HCT116 (cell line): Measurements from ENCODE around the gene OR2A1. TPM values are rescaled to one million over a fixed set of nuclear protein-coding genes. Genes with fewer than 3 reads are reported as not detected.
A peak's percentile ranks its signal among the peaks of the same experiment; 100 is the strongest.
"Not testable (repeated sequence)": the region's sequence is repeated elsewhere in the genome, so short reads cannot be mapped to it uniquely, and the experiment has no call there.

Source experiments
- ATAC-seq: fragments of 200-7000 bp; cut with Tn5 transposase; 2 replicates; pipeline ENCODE4 v1.9.1; 2020; ENCODE audit warnings: mild to moderate bottlenecking, moderate library complexity
- BruUV-seq: library from RNA; stranded (reverse); fragments of 400-500 nt; replicated peaks from 2 replicates; lab custom pipeline; 2021; lab: Mats Ljungman, UMichigan
- CTCF ChIA-PET: fragments of 300-600 bp; sonication (Branson Sonifier 250); formaldehyde crosslinking; loops from one replicate; lab custom pipeline; 2021; ENCODE audit warnings: antibody characterized with exemption; lab: Charles Lee
- POLR2A ChIA-PET: fragments of 300-600, 350-600 bp; sonication (Branson Sonifier 250); formaldehyde crosslinking; loops from one replicate; lab custom pipeline; 2021; ENCODE audit warnings: antibody characterized with exemption; lab: Charles Lee
- RAD21 ChIA-PET, 2 experiments: fragments of 300-600 bp; sonication (Branson Sonifier 250); formaldehyde crosslinking; loops; one replicate each; lab custom pipeline; 2023; ENCODE audit warnings: low total read pairs in 2 of 2; ENCODE audit not compliant: uncharacterized antibody in 2 of 2, unreplicated experiment in 2 of 2, low non-redundant PET in 1 of 2; lab: Charles Lee
- DNase-seq: peaks from one replicate; pipeline ENCODE4 v3.0.0-alpha.2; 2010; ENCODE audit warnings: low read depth, low spot score
- H2AFZ ChIP-seq: fragments of 200-600 bp; shearing (Covaris generic), sonication (generic); 2 replicates; pipeline ENCODE4 v1.6.1; 2017; ENCODE audit warnings: low read depth, mixed run types, mixed read lengths, antibody characterized with exemption, low read length; ENCODE audit not compliant: poor library complexity, severe bottlenecking
- H3K27ac ChIP-seq: 2 replicates; pipeline ENCODE4 v1.5.1; 2012; ENCODE audit warnings: low read depth, low read length
- H3K27me3 ChIP-seq: fragments of 200-600 bp; sonication (generic); 2 replicates; pipeline ENCODE4 v1.6.1; 2016; ENCODE audit warnings: mixed run types, low read length, mixed read lengths; ENCODE audit not compliant: insufficient read depth
- H3K36me3 ChIP-seq, 2 experiments: fragments of 200-500 bp in 1 of 2; fragments of 200-600 bp in 1 of 2; sonication (Bioruptor generic) in 1 of 2; sonication (generic) in 1 of 2; 2 replicates each; pipeline versions ENCODE4 v1.5.1 to v1.6.1; 2014 to 2016; ENCODE audit warnings: low read length in 2 of 2, inconsistent platforms in 1 of 2, mixed read lengths in 1 of 2, mixed run types in 1 of 2; ENCODE audit not compliant: insufficient read depth in 2 of 2, control insufficient read depth in 1 of 2
- H3K4me1 ChIP-seq, 2 experiments: fragments of 200-600 bp in 1 of 2; sonication (generic) in 1 of 2; 2 replicates each; pipeline versions ENCODE4 v1.5.1 to v1.6.1; 2012 to 2017; ENCODE audit warnings: low read length in 2 of 2, inconsistent platforms in 1 of 2, mild to moderate bottlenecking in 1 of 2, mixed read lengths in 1 of 2, mixed run types in 1 of 2, moderate library complexity in 1 of 2; ENCODE audit not compliant: insufficient read depth in 2 of 2, control insufficient read depth in 1 of 2
- H3K4me2 ChIP-seq: fragments of 200-600 bp; sonication (generic); 2 replicates; pipeline ENCODE4 v1.6.1; 2017; ENCODE audit warnings: mixed run types, low read length, mixed read lengths
- H3K4me3 ChIP-seq, 2 experiments: fragments of 200-600 bp in 1 of 2; sonication (generic) in 1 of 2; replicated peaks in 1 of 2; 2 replicates each; pipeline ENCODE4 v1.5.1; 2011 to 2016; ENCODE audit warnings: low read length in 2 of 2, control low read depth in 1 of 2, low read depth in 1 of 2, mild to moderate bottlenecking in 1 of 2, mixed read lengths in 1 of 2, mixed run types in 1 of 2
- H3K79me2 ChIP-seq: fragments of 200-600 bp; sonication (generic); 2 replicates; pipeline ENCODE4 v1.6.1; 2017; ENCODE audit warnings: mild to moderate bottlenecking, mixed run types, low read length, moderate library complexity, mixed read lengths; ENCODE audit not compliant: insufficient read depth
- H3K9ac ChIP-seq: fragments of 200-600 bp; sonication (generic); 2 replicates; pipeline ENCODE4 v1.6.1; 2016; ENCODE audit warnings: low read length, mixed read lengths
- H3K9me2 ChIP-seq: fragments of 200-600 bp; sonication (generic), shearing (Covaris generic); 2 replicates; pipeline ENCODE4 v1.6.1; 2017; ENCODE audit warnings: mixed run types, mild to moderate bottlenecking, moderate library complexity; ENCODE audit not compliant: insufficient read depth
- H3K9me3 ChIP-seq, 2 experiments: fragments of 200-500 bp in 1 of 2; fragments of 200-600 bp in 1 of 2; sonication (Bioruptor generic) in 1 of 2; sonication (generic) in 1 of 2; 2 replicates each; pipeline ENCODE4 v1.6.1; 2014 to 2017; ENCODE audit warnings: low read length in 2 of 2, mixed read lengths in 2 of 2, inconsistent platforms in 1 of 2, low read depth in 1 of 2, mild to moderate bottlenecking in 1 of 2, mixed run types in 1 of 2, moderate library complexity in 1 of 2; ENCODE audit not compliant: control insufficient read depth in 1 of 2, insufficient read depth in 1 of 2
- H4K20me1 ChIP-seq: fragments of 200-600 bp; sonication (generic), shearing (Covaris generic); 2 replicates; pipeline ENCODE4 v1.6.1; 2017; ENCODE audit warnings: mixed run types, mild to moderate bottlenecking, moderate library complexity; ENCODE audit not compliant: insufficient read depth
- intact Hi-C: fragments of 100-400 bp; cut with micrococcal nuclease; formaldehyde crosslinking; loops from 2 replicates; pipeline ENCODE4 v1.10.0; 2022
- total RNA-seq: library from RNA; stranded (reverse); gene quantifications from one replicate; pipeline ENCODE4 v1.2.1, GENCODE V29; 2021; ENCODE audit not compliant: unreplicated experiment

OR2A1 gene
- total RNA-seq, 1 experiment from 2014 or later, result not detected

- POLR2A ChIA-PET, H2AFZ ChIP-seq, H4K20me1 ChIP-seq, H3K9me3 ChIP-seq, H3K4me1 ChIP-seq, H3K27me3 ChIP-seq, BruUV-seq, H3K9me2 ChIP-seq, H3K79me2 ChIP-seq, H3K27ac ChIP-seq, H3K4me2 ChIP-seq, H3K9ac ChIP-seq, RAD21 ChIA-PET, CTCF ChIA-PET, H3K36me3 ChIP-seq, intact Hi-C loops, H3K4me3 ChIP-seq, DNase-seq: not testable (repeated sequence)
- ATAC-seq, result peak; percentile 21; the same call in 1 of the 2 replicates
Measured at GRCh38 chr7:144287171-144287784, 24.9 kb upstream of the OR2A1 start.

DNA sequence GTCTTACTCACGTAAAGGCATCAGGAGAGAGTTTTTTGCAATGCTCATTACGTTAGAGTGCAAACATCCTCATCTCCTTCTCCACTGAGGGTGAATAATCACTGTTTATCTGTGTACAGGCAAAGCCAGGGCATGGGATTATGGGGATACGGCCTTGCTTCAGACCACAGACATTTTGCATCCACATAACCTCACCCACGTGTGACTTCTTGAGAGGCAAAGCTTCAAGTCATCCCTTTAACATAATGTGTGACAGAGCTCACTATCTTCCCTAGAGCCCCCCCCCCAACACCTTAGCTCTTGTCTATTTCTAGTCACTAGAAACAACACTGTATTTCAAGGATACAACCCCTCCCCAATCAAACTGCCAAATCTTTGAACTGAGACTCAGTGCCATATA lies 20.6 kb upstream of the OR2A1 start:
- H3K9me2 ChIP-seq, DNase-seq, H3K27me3 ChIP-seq, intact Hi-C loops, H3K79me2 ChIP-seq, H3K4me2 ChIP-seq, H4K20me1 ChIP-seq, H2AFZ ChIP-seq, H3K9me3 ChIP-seq, H3K27ac ChIP-seq, H3K4me1 ChIP-seq, ATAC-seq, H3K36me3 ChIP-seq, BruUV-seq, CTCF ChIA-PET, H3K9ac ChIP-seq, H3K4me3 ChIP-seq, POLR2A ChIA-PET, RAD21 ChIA-PET: not testable (repeated sequence)

- H4K20me1 ChIP-seq, H3K4me2 ChIP-seq, CTCF ChIA-PET, BruUV-seq, H3K4me1 ChIP-seq, H3K79me2 ChIP-seq, ATAC-seq, RAD21 ChIA-PET, H2AFZ ChIP-seq, H3K9me2 ChIP-seq, H3K4me3 ChIP-seq, H3K9me3 ChIP-seq, intact Hi-C loops, POLR2A ChIA-PET, H3K36me3 ChIP-seq, H3K9ac ChIP-seq, DNase-seq, H3K27ac ChIP-seq, H3K27me3 ChIP-seq: not testable (repeated sequence)
Measured at GRCh38 chr7:144292384-144293161, 19.6 kb upstream of the OR2A1 start.

GRCh38 chr7:144293794-144294499 lies 18.3 kb upstream of the OR2A1 start:
- H4K20me1 ChIP-seq, H3K9me2 ChIP-seq, H3K4me1 ChIP-seq, H3K4me2 ChIP-seq, DNase-seq, H3K27ac ChIP-seq, H3K27me3 ChIP-seq, RAD21 ChIA-PET, intact Hi-C loops, H3K36me3 ChIP-seq, POLR2A ChIA-PET, H3K79me2 ChIP-seq, H3K9me3 ChIP-seq, H2AFZ ChIP-seq, H3K9ac ChIP-seq, H3K4me3 ChIP-seq, CTCF ChIA-PET: not testable (repeated sequence)
- ATAC-seq, result peak; percentile 95
- TSS peak; percentile 69 for BruUV-seq
